ENCODE measurements around the gene DMD.

DNA sequence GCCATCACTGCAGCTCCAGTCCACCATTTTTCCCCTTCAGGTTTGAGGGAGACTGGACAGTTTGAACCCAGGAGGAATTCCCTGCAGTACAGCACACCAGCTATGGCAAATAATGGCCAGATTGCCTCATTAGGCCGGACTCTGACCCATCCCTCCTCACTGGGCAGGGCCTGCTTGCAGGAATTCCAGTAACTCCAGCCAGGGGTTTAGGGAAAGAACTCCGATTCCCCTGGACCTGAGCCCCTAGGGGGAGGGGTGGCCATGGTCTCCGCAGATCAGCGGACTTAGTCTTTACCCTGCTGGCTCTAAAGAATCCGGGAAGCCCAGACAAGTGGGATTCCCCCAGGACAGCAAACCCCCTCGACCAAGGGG is 342.8 kb downstream of the DMD start:
- TF ChIP-seq, protein P1, sequence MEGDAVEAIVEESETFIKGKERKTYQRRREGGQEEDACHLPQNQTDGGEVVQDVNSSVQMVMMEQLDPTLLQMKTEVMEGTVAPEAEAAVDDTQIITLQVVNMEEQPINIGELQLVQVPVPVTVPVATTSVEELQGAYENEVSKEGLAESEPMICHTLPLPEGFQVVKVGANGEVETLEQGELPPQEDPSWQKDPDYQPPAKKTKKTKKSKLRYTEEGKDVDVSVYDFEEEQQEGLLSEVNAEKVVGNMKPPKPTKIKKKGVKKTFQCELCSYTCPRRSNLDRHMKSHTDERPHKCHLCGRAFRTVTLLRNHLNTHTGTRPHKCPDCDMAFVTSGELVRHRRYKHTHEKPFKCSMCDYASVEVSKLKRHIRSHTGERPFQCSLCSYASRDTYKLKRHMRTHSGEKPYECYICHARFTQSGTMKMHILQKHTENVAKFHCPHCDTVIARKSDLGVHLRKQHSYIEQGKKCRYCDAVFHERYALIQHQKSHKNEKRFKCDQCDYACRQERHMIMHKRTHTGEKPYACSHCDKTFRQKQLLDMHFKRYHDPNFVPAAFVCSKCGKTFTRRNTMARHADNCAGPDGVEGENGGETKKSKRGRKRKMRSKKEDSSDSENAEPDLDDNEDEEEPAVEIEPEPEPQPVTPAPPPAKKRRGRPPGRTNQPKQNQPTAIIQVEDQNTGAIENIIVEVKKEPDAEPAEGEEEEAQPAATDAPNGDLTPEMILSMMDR (IDR thresholded peaks at IDR 0.05), result no peak
- no peak for TF ChIP-seq POLR2A (IDR thresholded peaks at IDR 0.05)
